Tibial nerve (tissue), 3 donors: Measurements from ENCODE around the gene CASTOR1.

Experiments
- CTCF ChIP-seq, 5 experiments: fragments of 200-600 bp in 3 of 5; fragments of 450-650 bp in 2 of 5; sonication (generic) in 3 of 5; IDR thresholded peaks; one replicate each; pipeline ENCODE4 v1.5.1; 2016 to 2019; ENCODE audit warnings: antibody characterized with exemption in 5 of 5, mild to moderate bottlenecking in 3 of 5, moderate library complexity in 2 of 5
- POLR2A ChIP-seq, 2 donors: fragments of 450-650 bp; IDR thresholded peaks; one replicate each; pipeline ENCODE4 v1.6.1; 2017; ENCODE audit warnings: antibody characterized with exemption in 2 of 2, mild to moderate bottlenecking in 2 of 2, moderate library complexity in 2 of 2

- TF ChIP-seq POLR2A (IDR thresholded peaks at IDR 0.05) (no peak), CTCF (IDR thresholded peaks at IDR 0.05) (no peak)
Observed at GRCh38 chr22:30317778-30318177, 28.5 kb upstream of the CASTOR1 start.
